Sigmoid colon (tissue), 7 donors: ENCODE results near the gene SORCS2. TPM values are rescaled to one million over a fixed set of nuclear protein-coding genes. Genes with fewer than 3 reads are reported as not detected.

Experiments
- DNase-seq: peaks from one replicate; pipeline ENCODE4 v3.0.0-alpha.2; 2019
- H3K27ac ChIP-seq, 4 donors: fragments of 200-600 bp; sonication (generic); one replicate each; pipeline ENCODE4 v1.5.1; 2016 to 2019; ENCODE audit warnings: mild to moderate bottlenecking in 1 of 4
- H3K27me3 ChIP-seq, 3 donors: fragments of 200-600 bp; sonication (generic); one replicate each; pipeline ENCODE4 v1.5.1; 2019; ENCODE audit warnings: mild to moderate bottlenecking in 1 of 3
- H3K36me3 ChIP-seq, 4 donors: fragments of 200-600 bp; sonication (generic); one replicate each; pipeline ENCODE4 v1.5.1; 2016 to 2019
- H3K4me1 ChIP-seq, 4 donors: fragments of 200-600 bp; sonication (generic); one replicate each; pipeline ENCODE4 v1.5.1; 2017 to 2019
- H3K4me3 ChIP-seq, 4 donors: fragments of 200-600 bp; sonication (generic); one replicate each; pipeline ENCODE4 v1.5.1; 2017 to 2019; ENCODE audit warnings: mild to moderate bottlenecking in 2 of 4, moderate library complexity in 1 of 4
- H3K9me3 ChIP-seq, 4 donors: fragments of 200-600 bp in 3 of 4; sonication (generic) in 3 of 4; one replicate each; pipeline versions ENCODE4 v1.5.1 to v1.6.1; 2013 to 2019
- CTCF ChIP-seq, 4 experiments: fragments of 450-650 bp in 3 of 4; fragments of 200-600 bp in 1 of 4; IDR thresholded peaks; one replicate each; pipeline ENCODE4 v1.5.1; 2016 to 2019; ENCODE audit warnings: antibody characterized with exemption in 4 of 4, mild to moderate bottlenecking in 3 of 4, moderate library complexity in 2 of 4
- EP300 ChIP-seq, 4 donors: sonication (generic); formaldehyde crosslinking; IDR thresholded peaks; one replicate each; pipeline ENCODE4 v1.6.1; 2017; ENCODE audit warnings: antibody characterized with exemption in 4 of 4
- POLR2A ChIP-seq, 2 donors: fragments of 450-650 bp; IDR thresholded peaks; one replicate each; pipeline ENCODE4 v1.6.1; 2016; ENCODE audit warnings: antibody characterized with exemption in 2 of 2, mild to moderate bottlenecking in 2 of 2, moderate library complexity in 2 of 2
- POLR2AphosphoS5 ChIP-seq, 4 donors: sonication (generic); formaldehyde crosslinking; IDR thresholded peaks; one replicate each; pipeline ENCODE4 v1.6.1; 2017; ENCODE audit warnings: antibody characterized with exemption in 4 of 4
- WGBS, 2 donors: extraction: QIAGEN DNeasy Blood & Tissue Kit; methylation state at CpG; one replicate each; pipeline ENCODE4 v1.1.7; 2013; 5-methylcytosine and 5-hydroxymethylcytosine counted together
- intact Hi-C: fragments of 100-400 bp; cut with DNase I; formaldehyde crosslinking; loops from one replicate; pipeline ENCODE4 v1.15.1; 2023
- polyA plus RNA-seq, 3 donors: library from polyadenylated mRNA; stranded (reverse); fragments of 200-250 nt; gene quantifications; one replicate each; pipeline ENCODE4 v1.2.3, GENCODE V29; 2013
- total RNA-seq, 4 donors: library from RNA; depleted of rRNA; stranded (reverse); fragments of >200 nt; gene quantifications; one replicate each; pipeline ENCODE4 v1.1.0, GENCODE V29; 2016
- donor health status: healthy with polysubstance abuse.
- donor health status: Bipolar disorder and iron deficiency.
- donor health status: healthy.

Gene SORCS2
- total and polyA plus RNA-seq, 7 donors = 1.8 to 6.4 (median 3.9) TPM; not detected in 2

GRCh38 chr4:7289589-7289988, 97.3 kb downstream of the SORCS2 start:
- no peak overlapping the region for H3K27ac ChIP-seq
- TF ChIP-seq POLR2A (IDR thresholded peaks at IDR 0.05) (no peak), POLR2AphosphoS5 (IDR thresholded peaks at IDR 0.05) (no peak), CTCF (IDR thresholded peaks at IDR 0.05) (no peak), EP300 (IDR thresholded peaks at IDR 0.05) (no peak)
- no peaks in the 10 kb centered on the region for H3K9me3 ChIP-seq
- no peaks in the 10 kb centered on the region for H3K36me3 ChIP-seq
- DNase-seq = no peak
- WGBS, 2 donors = 40 to 72% methylated on average over 15 of the region's 15 CpGs
- H3K4me1 ChIP-seq = peaks cover 0 to 31% (median 27%) of the 10 kb centered on the region in 4 donors
- no peak overlapping the region for H3K4me3 ChIP-seq
- intact Hi-C loops = no loop called here
- no peaks in the 10 kb centered on the region for H3K27me3 ChIP-seq

- H3K9me3 ChIP-seq = no peaks in the 10 kb centered on the region
- H3K4me3 ChIP-seq = no peak overlapping the region
- intact Hi-C loops = loop anchor here (5.0 kb wide), 1 partner anchor 84 kb away; no protein-coding TSS in a partner anchor
- WGBS, 2 donors = 48 to 63% methylated on average over 19 of the region's 19 CpGs
- H3K4me1 ChIP-seq = peaks cover 0 to 30% (median 24%) of the 10 kb centered on the region in 4 donors
- H3K36me3 ChIP-seq = no peaks in the 10 kb centered on the region
- TF ChIP-seq CTCF (IDR thresholded peaks at IDR 0.05) = no peak
- no peak for TF ChIP-seq POLR2A (IDR thresholded peaks at IDR 0.05)
- no peak for TF ChIP-seq POLR2AphosphoS5 (IDR thresholded peaks at IDR 0.05)
- no peak for TF ChIP-seq EP300 (IDR thresholded peaks at IDR 0.05)
- peak overlapping the region in 2 of 4 donors; percentile 30 to 45 for H3K27ac ChIP-seq
- H3K27me3 ChIP-seq = no peaks in the 10 kb centered on the region
- DNase-seq = peak; percentile 90
These were observed 99.2 kb downstream of the SORCS2 start for GRCh38 chr4:7291372-7292114.

- Histone ChIP-seq H3K4me1 (peaks cover 0 to 26% (median 23%) of the 10 kb centered on the region in 4 donors), H3K36me3 (no peaks in the 10 kb centered on the region), H3K9me3 (no peaks in the 10 kb centered on the region), H3K27ac (no peak overlapping the region), H3K27me3 (no peaks in the 10 kb centered on the region), H3K4me3 (no peak overlapping the region)
- no peak for DNase-seq
- intact Hi-C loops = loop anchor here (2.0 to 5.0 kb wide), 2 partner anchors 45 to 86 kb away; no protein-coding TSS in a partner anchor
- TF ChIP-seq EP300 (IDR thresholded peaks at IDR 0.05) = no peak
- no peak for TF ChIP-seq CTCF (IDR thresholded peaks at IDR 0.05)
- TF ChIP-seq POLR2AphosphoS5 (IDR thresholded peaks at IDR 0.05) = no peak
- TF ChIP-seq POLR2A (IDR thresholded peaks at IDR 0.05) = no peak
- WGBS, 2 donors = 85 to 91% methylated on average over 11 of the region's 11 CpGs
These were observed 101.4 kb downstream of the SORCS2 start for GRCh38 chr4:7293703-7294102.

GRCh38 chr4:7294176-7294756, 101.9 kb downstream of the SORCS2 start:
- no peaks in the 10 kb centered on the region for H3K9me3 ChIP-seq
- DNase-seq = no peak
- H3K27me3 ChIP-seq = no peaks in the 10 kb centered on the region
- intact Hi-C loops = loop anchor here (2.0 to 5.0 kb wide), 2 partner anchors 45 to 87 kb away; no protein-coding TSS in a partner anchor
- peak overlapping the region in 1 of 4 donors; percentile 2 for H3K27ac ChIP-seq
- no peak overlapping the region for H3K4me3 ChIP-seq
- TF ChIP-seq POLR2A (IDR thresholded peaks at IDR 0.05) (no peak), POLR2AphosphoS5 (IDR thresholded peaks at IDR 0.05) (no peak), CTCF (IDR thresholded peaks at IDR 0.05) (no peak), EP300 (IDR thresholded peaks at IDR 0.05) (no peak)
- WGBS, 2 donors = 58 to 67% methylated on average over 7 of the region's 7 CpGs
- H3K36me3 ChIP-seq = no peaks in the 10 kb centered on the region
- peaks cover 0 to 26% (median 23%) of the 10 kb centered on the region in 4 donors for H3K4me1 ChIP-seq
